ENCODE measurements around the gene ILKAP. TPM values are rescaled to one million over a fixed set of nuclear protein-coding genes. Genes with fewer than 3 reads are reported as not detected.

Gene ILKAP
- total RNA-seq, 2 experiments from 2014 or later, result 56.3 to 59.1 TPM

GRCh38 chr2:238231251-238231793, 27.8 kb upstream of the ILKAP start:
- DNase-seq (peak; percentile 82), ATAC-seq (ENCODE audit: low read depth) (peak; percentile 89)
- Mint-ChIP-seq H3K27ac (peak overlapping the region; percentile 61), H3K27me3 (peaks cover 46% of the 10 kb centered on the region), H3K4me1 (peaks cover 16% of the 10 kb centered on the region), H3K36me3 (peaks cover 3% of the 10 kb centered on the region), H3K9me3 (peaks cover 5% of the 10 kb centered on the region), H3K4me3 (peak overlapping the region; percentile 86)
- POLR2A ChIA-PET, result interaction anchor here (0.9 to 1.8 kb wide), 3 partner anchors 9 to 28 kb away, joined by 3 to 8 read pairs (median 6); partner anchors contain the start of genes HES6 and ILKAP

DNA sequence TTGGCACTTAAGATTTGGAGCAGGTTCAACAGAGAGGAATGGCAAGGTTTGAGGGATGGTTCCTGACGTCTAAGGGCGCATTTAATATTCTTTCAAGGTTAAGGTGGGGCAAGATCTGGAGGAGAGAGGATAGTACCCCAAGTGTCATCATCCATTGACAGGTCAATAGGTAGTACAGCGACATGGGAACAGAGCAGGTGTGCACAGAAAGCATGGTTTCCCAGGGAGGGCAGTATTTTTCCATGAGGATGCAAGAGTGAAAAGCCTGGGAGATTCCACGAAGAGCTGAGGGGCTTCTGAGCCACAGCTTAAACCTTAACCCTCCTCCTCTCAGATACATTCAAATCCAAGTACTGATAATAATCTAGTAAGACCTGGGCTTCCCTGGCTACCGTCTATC, 27.2 kb upstream of the ILKAP start:
- no peak for DNase-seq

GRCh38 chr2:238228700-238229099, 25.2 kb upstream of the ILKAP start:
- Mint-ChIP-seq H3K4me3 (no peak overlapping the region), H3K27me3 (peaks cover 29% of the 10 kb centered on the region), H3K9me3 (peaks cover 5% of the 10 kb centered on the region), H3K36me3 (peaks cover 1% of the 10 kb centered on the region), H3K4me1 (peaks cover 12% of the 10 kb centered on the region), H3K27ac (no peak overlapping the region)
- POLR2A ChIA-PET, result no interaction called here
- ATAC-seq (ENCODE audit: low read depth) (no peak), DNase-seq (no peak)

More for the DNA sequence above, 27.2 kb upstream of the ILKAP start:
- POLR2A ChIA-PET, result interaction anchor here (1.8 kb wide), 1 partner anchor 10 kb away, joined by 6 read pairs; the partner anchor contains the start of gene HES6
- H3K27ac Mint-ChIP-seq, result peak overlapping the region; percentile 5
- peaks cover 16% of the 10 kb centered on the region for H3K4me1 Mint-ChIP-seq
- no peak for ATAC-seq (ENCODE audit: low read depth)
- H3K27me3 Mint-ChIP-seq, result peaks cover 40% of the 10 kb centered on the region
- H3K9me3 Mint-ChIP-seq, result peaks cover 5% of the 10 kb centered on the region
- peaks cover 3% of the 10 kb centered on the region for H3K36me3 Mint-ChIP-seq
- peak overlapping the region; percentile 86 for H3K4me3 Mint-ChIP-seq

DNA sequence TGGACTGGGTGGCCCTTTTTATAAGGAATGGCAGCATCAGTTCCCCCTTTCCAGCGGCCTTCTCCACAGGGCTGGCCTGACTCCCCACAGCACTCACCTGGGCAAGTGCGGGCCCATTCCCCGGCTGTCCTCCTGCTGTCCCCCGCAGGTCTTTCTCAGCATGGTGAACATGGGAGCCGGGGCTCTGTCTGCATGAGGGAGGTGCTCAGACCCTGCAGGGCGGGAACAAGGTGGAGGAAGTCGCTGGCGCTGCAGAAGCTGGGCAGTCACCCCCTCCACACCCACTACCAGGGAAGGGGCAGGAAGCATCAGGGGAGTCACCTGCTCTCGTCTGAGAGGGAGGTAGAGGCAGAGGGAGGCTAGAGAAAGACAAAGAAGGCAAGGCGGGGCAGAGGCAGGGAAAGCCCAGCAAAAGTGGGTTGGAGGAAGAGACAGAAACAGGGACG, 24.1 kb upstream of the ILKAP start:
- H3K4me3 Mint-ChIP-seq, result no peak overlapping the region
- H3K9me3 Mint-ChIP-seq, result peaks cover 4% of the 10 kb centered on the region
- peaks cover 1% of the 10 kb centered on the region for H3K36me3 Mint-ChIP-seq
- H3K27ac Mint-ChIP-seq, result no peak overlapping the region
- DNase-seq (no peak), ATAC-seq (ENCODE audit: low read depth) (no peak)
- peaks cover 12% of the 10 kb centered on the region for H3K4me1 Mint-ChIP-seq
- H3K27me3 Mint-ChIP-seq, result peaks cover 19% of the 10 kb centered on the region
- POLR2A ChIA-PET, result interaction anchor here (0.6 kb wide), 1 partner anchor 25 kb away, joined by 3 read pairs; no protein-coding TSS in a partner anchor

DNA sequence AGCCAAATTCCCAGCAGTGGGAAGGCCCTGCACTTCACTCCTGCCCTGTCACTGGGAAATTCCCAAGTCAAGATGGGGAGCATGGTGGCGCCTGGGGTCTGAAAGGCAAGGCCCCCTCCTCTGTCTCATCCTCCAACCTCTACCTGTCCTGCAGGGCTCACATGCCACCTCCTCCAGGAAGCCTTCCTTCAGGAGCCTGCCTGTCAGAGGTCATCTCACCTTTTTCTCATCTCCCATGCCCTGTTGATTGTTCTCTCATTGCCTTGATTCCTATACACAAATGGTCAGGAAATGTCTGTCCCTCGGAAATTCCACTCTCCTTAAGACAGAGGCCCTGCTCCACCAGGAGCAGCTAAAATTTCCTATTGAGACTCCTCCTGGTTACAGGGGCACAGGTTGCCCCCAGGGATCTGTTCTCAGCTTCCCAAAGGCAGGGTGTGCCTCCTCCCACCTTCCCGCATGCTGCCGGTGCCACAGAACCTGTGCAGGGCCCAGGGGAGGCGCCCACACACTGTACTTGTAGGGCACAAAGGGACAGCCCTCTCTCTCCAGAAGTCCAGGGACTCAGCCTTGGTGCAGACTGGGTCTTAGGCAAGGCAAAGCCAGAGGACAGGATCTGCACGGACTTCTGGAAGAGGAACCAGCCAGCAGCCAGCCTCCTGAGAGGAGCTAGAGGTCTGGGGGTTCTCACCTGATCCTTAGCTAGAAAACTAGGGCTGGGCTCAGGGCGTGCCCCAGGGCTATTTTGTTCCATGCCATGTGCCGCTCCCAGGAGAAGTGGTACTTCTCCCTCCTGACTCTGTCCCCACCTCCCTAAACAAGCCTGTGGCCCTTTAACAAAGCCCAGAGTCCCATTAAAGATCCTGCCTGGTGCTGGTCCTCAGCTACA, 23.4 kb upstream of the ILKAP start:
- H3K4me3 Mint-ChIP-seq, result no peak overlapping the region
- peaks cover 1% of the 10 kb centered on the region for H3K9me3 Mint-ChIP-seq
- DNase-seq (no peak), ATAC-seq (ENCODE audit: low read depth) (no peak)
- H3K27me3 Mint-ChIP-seq, result peaks cover 13% of the 10 kb centered on the region
- POLR2A ChIA-PET, result no interaction called here
- H3K36me3 Mint-ChIP-seq, result peaks cover 1% of the 10 kb centered on the region
- H3K27ac Mint-ChIP-seq, result no peak overlapping the region
- H3K4me1 Mint-ChIP-seq, result peaks cover 12% of the 10 kb centered on the region

DNA sequence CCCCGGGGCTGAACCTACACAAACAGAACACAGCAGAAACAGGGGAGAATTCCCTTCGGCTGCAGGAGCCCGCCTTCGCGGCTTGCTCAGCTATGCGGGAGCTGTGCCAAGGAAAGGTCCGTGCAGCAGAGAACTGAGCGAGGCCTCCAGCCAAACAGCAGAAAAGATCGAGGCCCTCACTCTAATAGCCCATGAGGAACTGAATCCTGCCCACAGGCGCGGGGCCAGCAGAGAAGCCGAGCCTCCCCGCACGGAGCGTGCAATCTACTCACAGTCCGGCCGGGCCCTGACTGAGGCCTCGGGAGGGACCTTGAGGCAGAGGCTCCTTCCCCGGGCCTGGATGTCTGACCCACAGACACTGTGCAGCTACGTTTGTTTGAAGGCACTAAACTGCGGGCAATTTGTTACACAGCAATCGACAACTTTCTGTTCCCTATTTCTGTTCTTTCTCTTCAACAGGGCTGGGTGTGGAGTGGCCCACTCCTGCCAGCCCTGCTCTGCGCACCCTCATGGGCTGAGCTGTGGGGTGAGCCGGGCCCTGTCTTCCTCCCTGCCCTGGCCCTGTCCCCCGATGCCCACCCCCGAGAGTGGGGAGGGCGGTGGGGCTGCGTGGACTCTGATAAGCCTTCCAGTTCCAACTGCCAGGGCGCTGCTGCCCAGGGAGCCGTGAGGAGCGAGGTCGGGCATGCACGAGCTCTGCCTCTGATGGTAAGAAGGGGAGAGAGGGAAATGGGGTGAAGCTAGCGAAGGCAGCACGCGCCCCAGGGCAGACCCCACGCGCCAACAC, 22.6 kb upstream of the ILKAP start:
- peaks cover 10% of the 10 kb centered on the region for H3K4me1 Mint-ChIP-seq
- no peaks in the 10 kb centered on the region for H3K9me3 Mint-ChIP-seq
- no peak overlapping the region for H3K4me3 Mint-ChIP-seq
- no peak for DNase-seq
- POLR2A ChIA-PET, result no interaction called here
- H3K27me3 Mint-ChIP-seq, result peaks cover 7% of the 10 kb centered on the region
- H3K27ac Mint-ChIP-seq, result no peak overlapping the region
- ATAC-seq (ENCODE audit: low read depth), result no peak
- peaks cover 1% of the 10 kb centered on the region for H3K36me3 Mint-ChIP-seq

GRCh38 chr2:238225121-238225520, 21.6 kb upstream of the ILKAP start:
- POLR2A ChIA-PET, result no interaction called here
- no peak overlapping the region for H3K27ac Mint-ChIP-seq
- H3K4me3 Mint-ChIP-seq, result no peak overlapping the region
- no peaks in the 10 kb centered on the region for H3K9me3 Mint-ChIP-seq
- ATAC-seq (ENCODE audit: low read depth) (no peak), DNase-seq (no peak)
- peaks cover 3% of the 10 kb centered on the region for H3K27me3 Mint-ChIP-seq
- peaks cover 1% of the 10 kb centered on the region for H3K36me3 Mint-ChIP-seq
- H3K4me1 Mint-ChIP-seq, result peaks cover 5% of the 10 kb centered on the region

DNA sequence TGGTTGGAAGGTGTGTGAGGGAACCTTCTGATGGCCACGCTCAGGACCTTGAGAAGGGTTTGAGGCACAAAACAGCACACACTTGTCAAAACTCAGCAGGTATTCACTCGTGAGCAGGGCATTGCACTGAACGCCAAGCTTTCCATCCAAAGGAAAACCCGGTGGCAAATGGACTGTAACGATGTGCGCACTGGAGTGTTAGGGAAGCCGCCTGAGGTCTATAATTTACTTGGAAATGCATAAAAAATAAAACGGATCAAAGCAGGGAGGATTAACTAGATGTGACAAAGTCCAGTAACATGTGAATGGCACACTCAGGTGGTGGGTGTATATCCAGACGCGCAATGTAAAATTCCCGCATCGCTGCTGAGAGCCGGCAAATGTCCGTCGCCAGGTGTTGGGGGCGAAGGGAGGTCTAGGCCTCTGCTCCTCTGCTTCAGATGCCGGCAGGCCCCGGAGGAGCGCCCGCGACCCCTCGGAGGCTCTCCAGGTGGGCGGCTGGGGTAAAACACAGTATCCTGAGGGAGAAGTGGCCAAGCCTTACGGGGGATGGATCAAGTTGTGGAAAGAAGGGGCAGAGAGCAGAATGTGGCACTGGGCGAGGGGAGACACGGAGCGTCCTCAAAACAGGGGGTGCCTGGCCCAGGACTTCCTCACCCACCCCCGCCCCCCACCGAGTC, 21.0 kb upstream of the ILKAP start:
- H3K36me3 Mint-ChIP-seq, result no peaks in the 10 kb centered on the region
- no peaks in the 10 kb centered on the region for H3K9me3 Mint-ChIP-seq
- POLR2A ChIA-PET, result no interaction called here
- H3K27ac Mint-ChIP-seq, result no peak overlapping the region
- H3K4me3 Mint-ChIP-seq, result no peak overlapping the region
- DNase-seq (no peak), ATAC-seq (ENCODE audit: low read depth) (no peak)
- peaks cover 5% of the 10 kb centered on the region for H3K4me1 Mint-ChIP-seq
- H3K27me3 Mint-ChIP-seq, result no peaks in the 10 kb centered on the region

DNA sequence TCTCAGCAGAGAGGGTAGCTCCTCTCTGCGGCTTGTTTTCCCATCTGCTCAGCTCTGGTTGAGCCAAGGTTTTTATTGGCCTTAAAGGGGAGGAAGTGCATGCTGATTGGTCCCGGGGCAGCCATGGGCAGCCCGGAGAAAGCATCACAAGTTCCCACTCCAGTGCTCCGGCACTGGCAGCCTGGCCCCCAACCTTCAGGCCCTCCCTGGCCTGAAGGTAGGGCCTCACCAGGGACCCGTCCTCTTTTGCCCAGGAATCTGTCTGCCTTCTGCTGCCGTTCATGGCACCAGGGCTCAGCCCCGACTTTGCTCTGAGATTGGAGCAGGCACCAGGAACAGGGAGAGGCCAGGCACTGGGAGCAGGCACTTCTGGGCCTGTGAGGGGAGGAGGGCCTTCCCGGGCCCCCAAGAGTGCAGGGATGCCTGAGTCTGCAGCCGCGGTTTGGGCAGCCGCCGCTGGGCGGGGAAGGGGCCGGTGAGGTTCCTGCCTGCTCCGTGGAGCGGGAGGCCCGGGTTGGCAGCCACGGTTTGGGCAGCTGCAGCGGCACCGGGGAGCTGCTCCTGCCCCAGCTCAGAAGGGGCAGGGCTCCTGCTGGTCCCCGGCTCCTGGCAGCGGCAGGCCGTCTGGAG, 17.5 kb upstream of the ILKAP start:
- Mint-ChIP-seq H3K36me3 (no peaks in the 10 kb centered on the region), H3K27ac (no peak overlapping the region), H3K27me3 (peaks cover 3% of the 10 kb centered on the region), H3K9me3 (no peaks in the 10 kb centered on the region), H3K4me3 (no peak overlapping the region), H3K4me1 (no peaks in the 10 kb centered on the region)
- POLR2A ChIA-PET, result no interaction called here
- DNase-seq, result no peak
- ATAC-seq (ENCODE audit: low read depth), result no peak

- Mint-ChIP-seq H3K4me1 (no peaks in the 10 kb centered on the region), H3K4me3 (no peak overlapping the region), H3K27me3 (peaks cover 9% of the 10 kb centered on the region), H3K9me3 (no peaks in the 10 kb centered on the region), H3K36me3 (no peaks in the 10 kb centered on the region), H3K27ac (no peak overlapping the region)
- POLR2A ChIA-PET, result no interaction called here
- no peak for ATAC-seq (ENCODE audit: low read depth)
- DNase-seq, result no peak
These were observed 16.9 kb upstream of the ILKAP start for GRCh38 chr2:238220274-238220891.

- DNase-seq (no peak), ATAC-seq (ENCODE audit: low read depth) (no peak)
- Mint-ChIP-seq H3K36me3 (no peaks in the 10 kb centered on the region), H3K4me1 (no peaks in the 10 kb centered on the region), H3K27me3 (peaks cover 40% of the 10 kb centered on the region), H3K9me3 (no peaks in the 10 kb centered on the region), H3K4me3 (no peak overlapping the region), H3K27ac (no peak overlapping the region)
- POLR2A ChIA-PET, result no interaction called here
These were observed 13.2 kb upstream of the ILKAP start for GRCh38 chr2:238216651-238217184.

GRCh38 chr2:238207006-238207405, 3.5 kb upstream of the ILKAP start:
- no peaks in the 10 kb centered on the region for H3K9me3 Mint-ChIP-seq

More at GRCh38 chr2:238207006-238207405, 3.5 kb upstream of the ILKAP start:
- H3K36me3 Mint-ChIP-seq, result peaks cover 4% of the 10 kb centered on the region
- H3K27ac Mint-ChIP-seq, result no peak overlapping the region
- no peak for DNase-seq
- POLR2A ChIA-PET, result interaction anchor here (0.6 kb wide), 1 partner anchor 202 kb away, joined by 4 read pairs; no protein-coding TSS in a partner anchor
- no peak for ATAC-seq (ENCODE audit: low read depth)
- no peak overlapping the region for H3K4me3 Mint-ChIP-seq
- peaks cover 12% of the 10 kb centered on the region for H3K27me3 Mint-ChIP-seq
- peaks cover 5% of the 10 kb centered on the region for H3K4me1 Mint-ChIP-seq
